Measurements from ENCODE around the gene TACR1.
"Not testable (repeated sequence)": the region's sequence is repeated elsewhere in the genome, so short reads cannot be mapped to it uniquely, and the experiment has no call there.

TACR1 gene, protein sequence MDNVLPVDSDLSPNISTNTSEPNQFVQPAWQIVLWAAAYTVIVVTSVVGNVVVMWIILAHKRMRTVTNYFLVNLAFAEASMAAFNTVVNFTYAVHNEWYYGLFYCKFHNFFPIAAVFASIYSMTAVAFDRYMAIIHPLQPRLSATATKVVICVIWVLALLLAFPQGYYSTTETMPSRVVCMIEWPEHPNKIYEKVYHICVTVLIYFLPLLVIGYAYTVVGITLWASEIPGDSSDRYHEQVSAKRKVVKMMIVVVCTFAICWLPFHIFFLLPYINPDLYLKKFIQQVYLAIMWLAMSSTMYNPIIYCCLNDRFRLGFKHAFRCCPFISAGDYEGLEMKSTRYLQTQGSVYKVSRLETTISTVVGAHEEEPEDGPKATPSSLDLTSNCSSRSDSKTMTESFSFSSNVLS

DNA sequence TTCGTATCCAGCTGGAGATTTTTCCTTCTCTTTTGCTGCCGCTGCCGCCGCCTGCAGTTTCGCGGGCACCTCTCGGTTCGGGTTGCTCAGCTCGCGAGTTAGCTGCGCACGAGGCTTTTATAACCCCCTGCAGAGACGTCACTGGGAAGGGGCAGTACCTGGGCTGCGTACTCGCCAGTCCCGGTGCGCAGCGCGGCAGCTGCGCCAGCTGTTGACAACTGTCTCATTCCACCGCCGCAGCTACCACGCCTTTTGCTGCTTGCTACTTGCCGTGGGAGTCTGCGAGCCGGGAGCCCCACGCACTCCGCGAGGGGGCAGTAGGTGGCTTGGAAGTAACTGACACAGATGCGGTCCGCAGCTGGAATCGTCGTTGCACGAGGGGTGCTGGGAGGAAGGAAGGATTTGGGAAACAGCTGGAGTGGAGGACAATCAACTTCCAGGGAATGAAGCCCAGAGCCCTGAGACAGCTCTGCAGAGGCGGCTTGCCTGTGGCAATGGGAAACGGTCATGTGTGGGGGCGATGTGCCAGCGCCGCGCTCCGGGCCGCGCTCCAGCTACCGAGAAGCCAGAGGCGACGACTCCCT lies at the start of gene TACR1:
Gene TACR1 (minus strand): TSS at position 93 of the 584 bp plus-strand sequence. CDS start 586 bp downstream, outside the sequence.
- DNase-seq, result peak; percentile 18

DNA sequence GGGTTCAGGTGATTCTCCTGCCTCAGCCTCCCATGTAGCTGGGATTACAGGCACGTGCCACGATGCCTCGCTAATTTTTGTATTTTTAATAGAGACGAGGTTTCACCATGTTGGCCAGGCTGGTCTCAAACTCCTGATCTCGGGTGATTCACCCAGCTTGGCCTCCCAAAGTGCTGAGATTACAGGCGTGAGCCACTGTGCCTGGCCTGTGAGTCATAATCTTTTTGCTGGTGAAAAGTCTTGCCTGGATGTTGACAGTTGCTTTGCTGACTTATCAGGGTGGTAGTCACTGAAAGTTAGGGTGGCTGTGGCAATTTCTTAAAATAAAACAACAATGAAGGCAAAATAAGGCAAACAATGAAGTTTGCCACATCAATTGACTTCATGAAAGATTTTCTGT lies 49.3 kb upstream of the TACR1 start:
- DNase-seq, result not testable (repeated sequence)

DNA sequence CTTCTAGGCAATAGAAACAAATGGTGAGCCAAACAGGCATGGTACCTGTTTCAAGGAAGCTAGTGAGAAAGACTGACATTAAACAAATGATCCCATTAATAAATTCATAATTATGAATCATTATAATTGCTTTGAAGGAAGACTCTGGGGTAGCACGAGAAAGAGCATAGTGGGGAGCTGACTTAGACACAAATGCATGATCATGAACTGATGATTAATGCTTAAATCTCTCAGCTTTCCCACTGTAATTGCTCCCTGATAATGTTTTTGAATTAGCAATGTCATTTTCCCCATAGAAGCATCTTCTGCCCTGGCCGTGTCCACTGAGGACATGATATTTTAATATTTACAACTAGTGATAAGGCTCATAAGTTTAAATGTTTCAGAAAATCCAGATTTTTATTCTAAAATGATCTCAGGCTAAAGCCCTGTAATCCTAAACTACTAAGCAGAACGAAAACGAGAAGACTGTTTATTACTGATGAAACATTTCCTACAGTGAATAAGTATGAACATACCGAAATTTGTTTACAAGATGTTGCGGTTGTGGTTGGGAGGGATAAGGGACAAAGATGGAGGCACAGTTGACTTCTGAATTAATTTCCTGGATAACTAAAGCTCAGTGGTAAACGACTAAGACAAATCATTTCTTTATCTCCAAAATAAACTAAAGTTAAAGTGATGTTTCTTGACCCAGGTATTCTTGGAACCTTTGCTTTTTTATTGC lies 47.3 kb upstream of the TACR1 start:
- no peak for DNase-seq

DNA sequence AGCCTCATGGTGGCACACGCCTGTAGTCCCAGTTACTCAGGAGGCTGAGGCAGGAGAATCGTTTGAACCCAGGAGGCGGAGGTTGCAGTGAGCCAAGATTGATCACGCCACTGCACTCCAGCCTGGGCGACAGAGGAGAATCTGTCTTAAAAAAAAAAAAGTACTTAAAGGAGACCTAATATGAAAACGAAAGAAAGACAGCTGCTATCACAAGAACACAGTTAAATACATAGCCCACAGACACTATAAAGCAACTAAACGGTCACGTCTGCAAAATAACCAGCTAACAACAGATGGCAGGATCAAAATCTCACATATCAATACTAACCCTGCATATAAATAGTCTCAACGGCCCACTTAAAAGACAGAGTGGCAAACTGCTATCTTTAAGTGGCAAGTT lies 43.9 kb upstream of the TACR1 start:
- DNase-seq, result no peak

DNA sequence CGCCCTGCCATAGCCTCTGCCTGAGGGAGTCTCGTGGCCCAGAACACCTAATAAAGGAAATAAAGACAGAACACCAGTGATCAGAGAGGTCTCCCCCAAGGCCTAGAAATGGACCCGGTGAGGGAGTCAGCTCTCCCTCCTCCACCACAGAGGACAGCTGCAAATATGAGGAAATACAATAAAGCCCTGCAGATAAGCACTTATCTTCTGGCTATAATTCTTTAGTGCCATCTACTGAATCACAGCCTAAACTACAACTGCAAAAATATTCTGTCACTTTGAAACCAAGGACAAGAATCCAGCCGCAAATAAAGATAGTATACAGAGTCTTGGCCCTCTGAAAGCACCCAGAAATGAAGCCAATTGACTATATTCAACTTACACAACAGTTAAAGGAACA lies 42.4 kb upstream of the TACR1 start:
- no peak for DNase-seq

DNA sequence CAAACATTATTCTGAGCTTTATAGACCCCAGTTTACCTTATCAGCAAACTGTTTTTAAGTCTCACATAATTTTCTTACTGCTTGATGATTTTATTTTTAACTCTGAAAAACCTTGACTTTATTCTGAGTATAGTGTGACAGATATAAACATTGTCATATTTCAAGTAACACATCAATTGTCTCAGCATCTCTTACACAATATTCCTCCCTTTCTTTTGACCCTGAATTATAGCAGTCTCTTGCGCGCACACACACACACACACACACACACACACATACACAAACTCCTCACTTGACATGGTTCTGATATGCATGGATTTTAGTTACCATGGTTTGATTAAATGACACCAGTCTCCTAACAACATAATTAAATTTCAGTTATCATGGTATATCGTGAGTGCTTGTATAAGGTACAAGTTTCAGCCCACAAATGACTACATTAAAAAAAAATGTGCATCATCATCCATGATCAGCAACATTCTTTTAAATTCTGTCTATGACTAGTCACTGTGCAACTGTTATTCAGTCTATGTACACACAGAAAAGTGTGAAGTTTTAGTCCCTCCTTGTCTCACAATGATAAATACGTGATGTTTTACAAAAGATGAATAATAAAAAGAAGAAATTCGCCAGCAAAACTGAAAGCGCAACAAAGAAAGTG lies 39.5 kb upstream of the TACR1 start:
- no peak for DNase-seq

DNA sequence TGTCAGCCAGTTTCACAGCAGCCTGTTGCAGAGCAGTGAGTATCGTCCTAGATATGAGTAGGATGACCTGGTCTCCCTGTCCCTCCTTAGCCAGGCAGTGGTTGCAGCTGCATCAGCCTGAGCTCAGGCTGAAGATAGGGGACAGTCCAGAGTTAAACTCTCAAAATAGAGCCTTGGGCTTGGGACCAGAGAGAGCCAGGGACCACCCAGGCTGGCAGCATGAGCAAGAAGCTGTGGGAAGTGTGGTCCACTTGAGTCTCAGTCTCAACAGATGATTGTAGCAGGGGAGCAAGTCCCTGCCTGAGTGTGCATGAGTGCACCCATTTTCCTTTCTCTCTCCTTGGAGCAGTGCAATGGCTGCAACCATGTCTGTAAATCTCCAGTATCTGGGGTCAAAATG lies 38.0 kb upstream of the TACR1 start:
- no peak for DNase-seq

DNA sequence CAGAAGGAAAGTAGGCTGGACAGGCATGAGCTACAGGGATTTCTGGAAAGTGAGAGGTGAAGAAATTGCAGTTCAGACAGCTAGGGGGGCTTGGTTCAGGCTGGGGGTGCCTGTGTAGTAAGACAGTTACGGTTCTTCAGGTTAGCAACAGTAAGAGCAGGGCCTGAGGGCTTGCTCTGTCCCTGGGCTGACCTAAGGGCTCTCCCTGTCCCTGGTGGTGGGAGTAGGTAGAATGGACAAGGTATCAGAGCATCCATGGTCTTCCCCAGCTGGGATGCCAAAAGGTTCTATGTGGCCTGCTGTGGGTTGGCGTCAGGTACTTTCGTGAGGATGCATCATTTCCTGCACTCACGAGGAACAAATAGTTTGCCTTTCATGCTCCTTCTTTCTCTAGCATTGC lies 34.6 kb upstream of the TACR1 start:
- DNase-seq, result no peak

DNA sequence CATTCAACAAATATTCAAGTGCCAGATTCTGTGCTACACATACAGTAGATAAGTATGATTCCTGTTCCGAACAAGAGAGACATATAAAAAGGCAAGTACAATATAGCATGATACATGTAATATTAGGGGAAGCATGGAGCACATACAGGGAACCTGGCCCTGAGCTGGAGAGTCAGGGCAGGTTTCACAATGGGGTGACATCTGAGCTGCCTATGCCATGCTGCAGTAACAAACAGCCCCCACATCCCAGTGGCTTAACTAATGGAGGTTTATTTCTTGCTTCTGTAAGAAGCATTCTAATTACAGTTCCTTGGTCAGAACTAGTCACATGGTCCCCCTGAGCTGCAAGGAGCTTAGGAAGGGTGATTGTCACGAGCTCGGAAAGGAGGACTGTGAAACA lies 27.3 kb upstream of the TACR1 start:
- DNase-seq, result no peak

DNA sequence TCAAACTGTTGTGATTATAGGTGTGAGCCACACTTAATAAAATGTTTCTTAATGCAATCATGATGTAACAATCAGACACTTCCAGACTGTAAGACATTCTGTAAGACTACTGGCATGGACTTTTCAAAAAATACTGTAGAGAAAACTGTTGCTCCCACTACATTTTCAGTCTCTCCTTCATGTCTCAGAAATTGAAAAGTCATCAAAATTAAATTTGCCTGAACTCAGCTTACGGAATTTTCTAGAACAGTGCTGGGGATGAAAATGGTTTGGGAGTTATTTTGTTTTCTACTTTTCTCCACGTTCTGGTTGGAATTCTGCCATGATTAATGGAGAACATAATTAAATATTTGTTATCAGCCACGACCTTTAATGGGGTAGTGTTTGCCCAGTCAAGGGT lies 26.8 kb upstream of the TACR1 start:
- DNase-seq, result no peak

DNA sequence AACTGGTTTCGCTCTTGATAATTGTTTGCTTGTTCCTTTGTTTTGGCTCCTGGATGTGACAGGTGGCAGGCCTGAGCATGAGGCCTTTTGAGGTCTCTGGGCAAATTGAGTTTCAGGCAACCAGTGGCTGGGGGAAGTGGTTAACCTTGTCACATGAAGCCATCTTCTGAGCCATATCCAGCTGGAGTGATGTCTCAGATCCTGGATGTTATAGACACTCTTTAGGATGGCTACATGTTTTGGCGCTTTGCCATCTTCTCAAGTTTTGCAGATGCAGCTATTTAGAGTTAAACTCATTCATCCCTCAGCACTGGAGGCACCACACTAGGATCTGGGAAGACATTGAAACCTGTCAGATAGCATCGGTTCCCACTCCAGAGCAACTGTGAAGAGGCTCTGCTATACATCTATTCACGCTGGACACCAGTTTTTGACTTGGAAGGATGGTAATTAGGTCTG lies 25.3 kb upstream of the TACR1 start:
- DNase-seq, result no peak

DNA sequence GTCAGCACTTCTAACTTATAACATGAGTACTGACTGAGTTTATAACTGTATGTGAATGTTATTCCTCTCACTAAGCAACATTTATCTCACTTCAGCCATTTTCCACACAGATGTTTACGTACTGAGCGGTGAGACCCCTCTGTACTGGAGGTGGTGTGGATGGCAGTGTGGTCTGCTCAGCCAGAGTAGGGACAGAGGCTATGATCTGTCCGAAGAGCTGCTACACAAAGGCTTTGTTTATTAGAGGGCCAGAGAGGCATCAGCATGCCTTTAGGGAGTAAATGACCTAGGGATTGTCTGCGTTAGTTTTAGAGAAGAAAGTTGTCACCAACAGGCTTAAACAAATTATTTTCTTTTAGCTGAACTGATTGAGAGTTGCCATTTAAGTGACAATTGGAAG lies 23.2 kb upstream of the TACR1 start:
- no peak for DNase-seq

DNA sequence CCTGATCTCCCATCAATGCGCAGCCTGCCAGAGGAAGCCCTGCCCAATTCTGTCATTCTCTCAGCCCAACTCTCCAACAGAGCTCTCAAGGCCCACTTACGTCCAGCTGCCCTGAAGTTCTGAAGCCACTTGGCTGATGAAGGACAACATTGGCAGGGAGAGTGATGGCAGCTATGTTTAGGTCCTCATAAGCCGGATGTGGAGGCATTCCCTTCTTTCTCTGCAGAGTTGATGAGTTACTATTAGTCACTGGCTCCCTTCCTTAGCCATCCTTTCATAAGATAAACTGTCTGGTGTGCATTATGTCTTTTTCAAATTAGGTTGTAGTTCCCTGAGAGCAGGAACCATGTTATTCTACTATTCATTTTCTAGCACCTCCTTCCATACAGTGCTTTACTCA lies 22.5 kb upstream of the TACR1 start:
- no peak for DNase-seq

DNA sequence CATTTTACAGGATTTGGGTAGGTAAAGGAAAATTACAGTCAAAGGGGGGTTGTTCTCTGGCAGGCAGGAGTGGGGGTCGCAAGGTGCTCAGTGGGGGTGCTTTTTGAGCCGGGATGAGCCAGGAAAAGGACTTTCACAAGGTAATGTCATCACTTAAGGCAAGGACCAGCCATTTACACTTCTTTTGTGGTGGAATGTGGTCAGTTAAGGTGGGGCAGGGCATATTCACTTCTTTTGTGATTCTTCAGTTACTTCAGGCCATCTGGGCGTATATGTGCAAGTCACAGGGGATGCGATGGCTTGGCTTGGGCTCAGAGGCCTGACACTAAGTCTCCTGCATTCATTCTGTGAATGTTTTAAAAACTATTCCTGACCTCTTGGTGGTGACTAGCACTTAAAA lies 19.9 kb upstream of the TACR1 start:
- not testable (repeated sequence) for DNase-seq

DNA sequence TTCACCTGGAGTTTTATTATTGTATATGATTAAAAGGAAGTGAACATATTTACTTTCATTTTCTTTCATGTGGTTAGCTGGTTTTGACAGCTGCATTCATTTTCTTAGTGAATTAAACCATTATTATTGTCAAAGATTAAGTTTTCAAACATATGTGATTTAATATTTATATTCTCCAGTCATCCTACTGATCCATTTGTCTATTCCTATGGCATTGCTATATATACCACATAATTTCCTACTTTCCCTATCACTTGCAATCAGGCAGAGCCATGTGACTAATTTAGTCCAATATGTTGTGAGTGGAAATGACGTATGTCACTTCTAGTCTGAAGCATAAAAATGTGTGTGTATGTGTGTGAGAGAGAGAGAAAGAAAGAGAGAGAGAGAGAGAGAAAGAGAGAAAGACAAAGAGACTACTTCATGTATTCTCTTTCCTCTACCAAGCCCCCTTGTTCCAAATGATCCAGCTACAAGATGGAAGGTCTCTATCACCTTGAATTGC lies 12.0 kb upstream of the TACR1 start:
- no peak for DNase-seq

DNA sequence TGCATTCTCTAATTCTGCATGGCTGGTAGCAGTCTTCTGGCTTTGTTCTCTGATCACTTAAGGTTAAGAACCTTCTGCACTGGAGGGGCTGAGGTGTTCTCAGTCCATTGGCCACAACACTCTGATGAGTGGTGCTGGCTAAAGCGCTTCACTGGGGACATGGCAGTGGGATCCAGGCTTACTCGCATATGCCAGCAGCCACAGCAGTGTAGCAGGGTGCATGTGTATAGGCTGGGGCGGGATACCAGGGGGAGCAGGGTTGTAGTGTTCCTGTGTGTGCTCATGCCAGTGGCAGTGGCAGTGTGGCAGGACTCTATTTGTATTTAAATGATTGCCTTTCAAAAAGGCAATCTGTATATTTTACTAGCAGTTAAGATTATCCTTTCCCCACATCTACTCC lies 11.1 kb upstream of the TACR1 start:
- no peak for DNase-seq

DNA sequence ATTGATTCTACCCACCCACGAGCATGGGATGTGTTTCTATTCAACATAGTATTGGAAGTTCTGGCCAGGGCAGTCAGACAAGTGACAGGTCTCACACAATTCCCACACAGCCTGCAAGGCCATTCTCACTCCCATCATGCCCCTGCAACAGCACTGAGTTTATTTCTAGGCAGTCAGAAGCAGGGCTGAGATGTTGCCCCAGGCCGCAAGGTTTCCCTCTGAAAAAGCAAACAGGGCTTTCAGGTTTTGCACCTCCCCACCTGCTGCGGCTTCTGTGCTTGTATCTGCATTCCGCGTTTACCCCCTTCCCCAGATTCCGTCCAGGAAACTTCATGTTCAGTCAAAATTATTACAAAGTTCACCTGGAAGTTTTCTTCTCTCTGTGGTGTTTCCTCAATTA lies 9.4 kb upstream of the TACR1 start:
- no peak for DNase-seq

DNA sequence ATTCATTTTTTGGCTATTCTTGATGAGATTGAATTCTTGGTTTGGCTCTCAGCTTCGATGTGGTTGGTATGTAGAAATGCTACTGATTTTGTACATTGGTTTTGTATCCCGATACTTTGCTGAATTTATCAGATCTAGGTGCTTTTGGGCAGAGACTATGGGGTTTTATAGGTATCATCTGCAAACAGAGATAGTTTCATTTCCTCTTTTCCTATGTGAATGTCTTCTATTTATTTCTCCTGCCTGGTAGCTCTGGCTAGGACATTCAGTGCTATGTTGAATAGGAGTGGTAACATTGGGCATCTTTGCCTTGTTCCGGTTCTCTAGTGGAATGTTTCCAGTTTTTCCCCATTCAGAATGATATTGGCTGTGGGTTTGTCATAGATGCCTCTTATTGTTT lies 5.5 kb upstream of the TACR1 start:
- DNase-seq, result no peak

DNA sequence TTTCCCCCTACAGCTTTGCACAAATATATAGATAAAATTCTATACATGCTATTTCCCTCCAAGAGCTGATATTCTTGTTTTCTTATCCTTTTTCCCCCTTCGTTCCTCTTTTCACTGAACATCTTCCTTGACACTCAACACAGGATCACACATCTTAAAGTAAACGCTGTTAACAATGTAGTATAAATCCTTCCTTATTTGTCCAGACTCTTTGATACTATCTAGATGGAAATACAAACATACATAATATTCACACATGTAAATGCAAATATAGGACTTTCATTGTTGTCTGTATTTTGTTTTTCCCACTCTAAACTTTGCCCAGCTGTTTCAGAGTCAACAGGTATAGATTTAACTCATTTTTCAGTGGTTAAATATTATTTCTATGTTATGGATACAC lies 3.0 kb upstream of the TACR1 start:
- no peak for DNase-seq

DNA sequence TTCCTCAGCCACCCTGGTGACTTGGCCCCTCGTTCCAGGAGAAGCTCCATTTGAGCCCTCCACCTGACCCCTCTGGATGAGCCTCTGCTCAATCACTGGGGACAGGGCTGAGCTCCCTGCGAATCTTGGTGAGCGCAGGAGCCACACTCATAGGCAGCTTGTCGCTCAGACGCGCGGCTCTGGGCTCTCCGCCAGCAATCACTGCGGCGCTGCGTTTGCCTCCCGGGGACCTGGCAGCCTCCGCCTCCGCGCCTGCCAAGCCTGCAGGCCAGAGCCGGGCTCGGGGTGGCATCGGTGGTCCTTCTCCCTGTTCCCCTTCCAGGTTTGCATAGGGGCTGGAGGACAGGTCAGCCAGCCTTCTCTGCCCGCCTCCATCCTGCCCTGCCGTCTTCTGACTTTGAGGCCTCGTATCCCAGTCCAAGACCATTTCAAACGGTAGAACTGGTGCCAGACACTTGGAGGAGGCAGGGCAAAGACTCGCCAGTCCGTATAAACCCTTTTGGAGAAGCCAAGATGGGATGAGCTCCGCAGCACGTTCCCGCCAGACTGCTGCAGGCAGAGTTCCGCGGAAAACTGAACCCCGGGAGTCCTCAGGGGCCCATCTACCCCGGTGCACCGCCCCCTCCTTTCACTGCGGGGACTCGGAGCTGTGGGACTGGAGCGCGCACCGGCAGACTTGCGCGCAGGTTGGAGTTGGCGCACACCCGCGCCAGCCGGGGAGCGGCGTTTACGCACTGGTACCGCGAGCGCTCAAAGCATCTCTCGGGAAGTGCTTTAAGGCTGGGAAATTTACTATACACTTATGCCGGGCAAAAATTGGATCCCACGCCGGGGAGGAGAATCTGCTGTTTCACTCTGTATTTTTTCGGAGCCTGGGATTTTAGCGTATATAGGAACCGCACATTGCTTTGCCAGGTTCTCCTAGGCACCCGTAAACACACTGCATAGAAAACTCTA lies 1.1 kb upstream of the TACR1 start:
- DNase-seq, result no peak

DNA sequence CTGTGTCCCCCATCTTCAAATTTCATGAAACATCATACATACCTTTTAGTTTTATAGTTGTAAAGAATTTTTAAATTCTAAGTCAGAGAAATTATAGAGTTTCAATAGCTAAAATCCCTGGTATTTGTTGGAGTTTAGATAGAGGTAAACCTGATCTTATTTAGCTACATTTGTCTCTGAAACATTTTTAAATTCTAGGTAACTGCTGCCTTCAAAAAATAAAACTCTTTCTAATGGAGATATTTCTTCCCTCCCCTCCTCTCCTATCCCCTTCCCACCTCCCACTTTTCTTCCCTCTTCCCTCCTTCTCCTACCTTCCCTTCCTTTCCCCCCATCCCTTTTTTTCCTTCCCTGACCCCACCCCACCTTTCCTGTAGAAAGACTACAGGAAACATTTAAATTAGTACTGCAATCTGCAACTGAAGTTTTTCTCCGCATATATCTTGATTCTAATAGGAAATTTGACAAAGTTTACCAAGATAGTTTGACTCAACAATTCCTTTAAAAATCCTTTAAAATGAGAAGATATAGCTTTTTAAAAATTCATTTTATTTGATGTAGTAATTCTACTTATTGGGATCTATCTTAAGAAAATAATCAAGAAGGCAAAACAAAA lies 4.1 kb downstream of the TACR1 start:
- no peak for DNase-seq

Data from activated T-cell treated with anti-CD3 and anti-CD28 coated beads for 4 hours (primary cell).